Measurements from ENCODE around the gene CA4. TPM values are rescaled to one million over a fixed set of nuclear protein-coding genes. Genes with fewer than 3 reads are reported as not detected.

CA4 gene
- total and polyA plus RNA-seq, 7 donors = 2.1 to 300 (median 91.3) TPM; not detected in 2

GRCh38 chr17:60151355-60151754 lies 1.6 kb downstream of the CA4 start:
- WGBS, 2 donors = 25 to 30% methylated on average over 5 of the region's 5 CpGs
- H3K4me3 ChIP-seq = no peak overlapping the region
- no peak overlapping the region for H3K27ac ChIP-seq
- no peaks in the 10 kb centered on the region for H3K9me3 ChIP-seq
- H3K4me1 ChIP-seq = peaks cover 0 to 17% (median 14%) of the 10 kb centered on the region in 4 donors
- no peaks in the 10 kb centered on the region for H3K36me3 ChIP-seq
- peaks cover 33 to 79% (median 56%) of the 10 kb centered on the region in 3 donors for H3K27me3 ChIP-seq
- no peak for DNase-seq
- intact Hi-C loops (cut with DNase I) = no loop called here
- TF ChIP-seq EP300 (IDR thresholded peaks at IDR 0.05) (no peak), CTCF (IDR thresholded peaks at IDR 0.05) (no peak), POLR2A (IDR thresholded peaks at IDR 0.05) (no peak), POLR2AphosphoS5 (IDR thresholded peaks at IDR 0.05) (no peak)

GRCh38 chr17:60153606-60154390 lies 4.0 kb downstream of the CA4 start:
- DNase-seq = no peak
- H3K9me3 ChIP-seq = no peaks in the 10 kb centered on the region

GRCh38 chr17:60154616-60155426 lies 5.0 kb downstream of the CA4 start:
- no peaks in the 10 kb centered on the region for H3K9me3 ChIP-seq
- WGBS, 2 donors = 79 to 83% methylated on average over 14 of the region's 14 CpGs
- DNase-seq = no peak

More at GRCh38 chr17:60153606-60154390, 4.0 kb downstream of the CA4 start:
- WGBS, 2 donors = 76% methylated on average over 12 of the region's 12 CpGs
- Histone ChIP-seq H3K27ac (no peak overlapping the region), H3K36me3 (no peaks in the 10 kb centered on the region), H3K4me3 (no peak overlapping the region), H3K4me1 (peaks cover 0 to 17% (median 14%) of the 10 kb centered on the region in 4 donors), H3K27me3 (peaks cover 26 to 76% (median 55%) of the 10 kb centered on the region in 3 donors)
- TF ChIP-seq CTCF (IDR thresholded peaks at IDR 0.05) (no peak), POLR2AphosphoS5 (IDR thresholded peaks at IDR 0.05) (no peak), POLR2A (IDR thresholded peaks at IDR 0.05) (no peak)
- intact Hi-C loops (cut with DNase I) = no loop called here

GRCh38 chr17:60155427-60155814 lies 5.6 kb downstream of the CA4 start:
- intact Hi-C loops (cut with DNase I) = no loop called here
- H3K4me1 ChIP-seq = peaks cover 0 to 7% (median 4%) of the 10 kb centered on the region in 4 donors
- H3K36me3 ChIP-seq = no peaks in the 10 kb centered on the region
- DNase-seq = no peak
- no peak overlapping the region for H3K27ac ChIP-seq
- no peak overlapping the region for H3K4me3 ChIP-seq
- peaks cover 10 to 76% (median 52%) of the 10 kb centered on the region in 3 donors for H3K27me3 ChIP-seq
- H3K9me3 ChIP-seq = no peaks in the 10 kb centered on the region
- TF ChIP-seq POLR2AphosphoS5 (IDR thresholded peaks at IDR 0.05) = no peak
- TF ChIP-seq EP300 (IDR thresholded peaks at IDR 0.05) = no peak
- no peak for TF ChIP-seq POLR2A (IDR thresholded peaks at IDR 0.05)
- TF ChIP-seq CTCF (IDR thresholded peaks at IDR 0.05) = peak in 1 of 4 experiments; percentile 10
- 50 to 80% methylated on average over 3 of the region's 3 CpGs for WGBS, 2 donors

More at GRCh38 chr17:60154616-60155426, 5.0 kb downstream of the CA4 start:
- H3K4me3 ChIP-seq = no peak overlapping the region
- H3K27me3 ChIP-seq = peaks cover 15 to 76% (median 55%) of the 10 kb centered on the region in 3 donors
- H3K36me3 ChIP-seq = no peaks in the 10 kb centered on the region
- intact Hi-C loops (cut with DNase I) = no loop called here
- H3K27ac ChIP-seq = no peak overlapping the region
- H3K4me1 ChIP-seq = peaks cover 0 to 13% (median 10%) of the 10 kb centered on the region in 4 donors
- TF ChIP-seq CTCF (IDR thresholded peaks at IDR 0.05) = no peak
- no peak for TF ChIP-seq POLR2A (IDR thresholded peaks at IDR 0.05)
- no peak for TF ChIP-seq POLR2AphosphoS5 (IDR thresholded peaks at IDR 0.05)
- TF ChIP-seq EP300 (IDR thresholded peaks at IDR 0.05) = no peak

Measured in sigmoid colon (tissue), 7 donors.